PC-3 (cell line): ENCODE data around the gene ACRV1. TPM values are rescaled to one million over a fixed set of nuclear protein-coding genes. Genes with fewer than 3 reads are reported as not detected.

ENCODE experiments used
- total RNA-seq: library from RNA; depleted of rRNA; stranded (reverse); fragments of >200 nt; gene quantifications from 2 replicates; pipeline ENCODE4 v1.2.3, GENCODE V29; 2014; rRNA removed

Gene ACRV1
- total RNA-seq, 1 experiment from 2014 or later: not detected

Other genes starting within 250 kb of the ACRV1 start
- 1.3 TPM in 1 of 2 replicates, not detected in the other for gene FEZ1, start 184.6 kb downstream of the ACRV1 start, total RNA-seq
- gene EI24, start 111.4 kb downstream of the ACRV1 start, total RNA-seq: 154 and 166 TPM in 2 replicates
- 160 and 182 TPM in 2 replicates for gene STT3A, start 88.0 kb downstream of the ACRV1 start, total RNA-seq
- 49.8 and 64.7 TPM in 2 replicates for gene CHEK1, start 55.7 kb downstream of the ACRV1 start, total RNA-seq
- not detected in 2 replicates for gene PATE1, start 65.4 kb upstream of the ACRV1 start, total RNA-seq
- not detected in 2 replicates for gene PATE2, start 98.0 kb upstream of the ACRV1 start, total RNA-seq
- gene PATE3, start 107.3 kb upstream of the ACRV1 start, total RNA-seq: not detected in 2 replicates
- gene PATE4, start 152.5 kb upstream of the ACRV1 start, total RNA-seq: not detected in 2 replicates
- 16.4 and 23.5 TPM in 2 replicates for gene HYLS1, start 206.8 kb upstream of the ACRV1 start, total RNA-seq
- gene PUS3, start 222.4 kb upstream of the ACRV1 start, total RNA-seq: 10.3 and 26.2 TPM in 2 replicates
- gene DDX25, start 223.7 kb upstream of the ACRV1 start, total RNA-seq: not detected in 2 replicates